ENCODE data around the gene TMEM89.

DNA sequence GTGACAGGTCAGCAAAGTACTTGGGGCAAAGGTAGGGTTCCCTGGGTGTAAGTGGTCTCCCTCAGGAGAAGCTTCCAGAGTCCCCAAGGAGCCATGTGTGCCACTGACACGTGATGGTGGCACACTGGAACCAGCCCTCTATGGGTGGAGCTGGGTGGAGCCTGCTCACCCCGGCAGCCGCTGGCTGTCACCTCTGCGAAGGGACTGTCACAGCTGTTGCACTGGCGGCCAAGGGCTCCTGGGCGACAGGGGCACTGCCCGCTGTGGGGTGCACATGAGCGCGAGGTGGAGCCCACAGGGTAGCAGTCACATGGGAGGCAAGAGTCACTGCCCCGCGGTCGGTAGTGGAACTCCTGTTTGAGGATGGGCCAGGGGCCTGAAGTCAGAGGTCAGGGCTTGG lies 29.2 kb upstream of the TMEM89 start:
- TF ChIP-seq POLR2AphosphoS5 (IDR thresholded peaks at IDR 0.05; ENCODE audit: low read depth, low read length) (no peak), POLR2A (IDR thresholded peaks at IDR 0.05; ENCODE audit: low read depth, low read length) (no peak), TAF1 (IDR thresholded peaks at IDR 0.05; ENCODE audit: borderline replicate concordance, low read depth, low read length) (no peak)

Data from GM12892 (cell line).